ENCODE data around the gene RTKN2. TPM values are rescaled to one million over a fixed set of nuclear protein-coding genes. Genes with fewer than 3 reads are reported as not detected.

RTKN2 gene
- polyA plus RNA-seq, 1 experiment: 1.4 TPM

- Histone ChIP-seq H3K9me3 (ENCODE audit: control insufficient read depth, insufficient read depth, low read length) (no peaks in the 10 kb centered on the region; the same call in 1 of the 2 replicates), H3K27me3 (ENCODE audit: control insufficient read depth, insufficient read depth, low read length) (no peaks in the 10 kb centered on the region), H3K4me3 (ENCODE audit: low read depth, low read length) (no peak overlapping the region), H3K27ac (ENCODE audit: low read depth, low read length) (no peak overlapping the region)
- DNase-seq (ENCODE audit: low read depth, low spot score): no peak
- ChIA-PET POLR2A (no interaction called here), CTCF (no interaction called here)
- TF ChIP-seq CTCF (IDR thresholded peaks at IDR 0.05; ENCODE audit: low read depth, low read length): no peak
These were observed 82.5 kb downstream of the RTKN2 start for GRCh38 chr10:62185919-62186692.

GRCh38 chr10:62183857-62184795, 84.5 kb downstream of the RTKN2 start:
- no peak for TF ChIP-seq CTCF (IDR thresholded peaks at IDR 0.05; ENCODE audit: low read depth, low read length)
- ChIA-PET POLR2A (interaction anchor here (0.6 kb wide), 1 partner anchor 121 kb away, joined by 3 read pairs; no protein-coding TSS in a partner anchor), CTCF (no interaction called here)
- Histone ChIP-seq H3K27ac (ENCODE audit: low read depth, low read length) (no peak overlapping the region), H3K27me3 (ENCODE audit: control insufficient read depth, insufficient read depth, low read length) (no peaks in the 10 kb centered on the region), H3K4me3 (ENCODE audit: low read depth, low read length) (no peak overlapping the region), H3K9me3 (ENCODE audit: control insufficient read depth, insufficient read depth, low read length) (no peaks in the 10 kb centered on the region; the same call in 1 of the 2 replicates)
- DNase-seq (ENCODE audit: low read depth, low spot score): no peak

GRCh38 chr10:62183442-62183841, 85.2 kb downstream of the RTKN2 start:
- no peak for TF ChIP-seq CTCF (IDR thresholded peaks at IDR 0.05; ENCODE audit: low read depth, low read length)
- no peak for DNase-seq (ENCODE audit: low read depth, low spot score)
- ChIA-PET CTCF (no interaction called here), POLR2A (no interaction called here)
- H3K4me3 ChIP-seq (ENCODE audit: low read depth, low read length): no peak overlapping the region
- H3K9me3 ChIP-seq (ENCODE audit: control insufficient read depth, insufficient read depth, low read length): no peaks in the 10 kb centered on the region; the same call in 1 of the 2 replicates
- no peaks in the 10 kb centered on the region for H3K27me3 ChIP-seq (ENCODE audit: control insufficient read depth, insufficient read depth, low read length)
- H3K27ac ChIP-seq (ENCODE audit: low read depth, low read length): no peak overlapping the region

- Histone ChIP-seq H3K27me3 (ENCODE audit: control insufficient read depth, insufficient read depth, low read length) (no peaks in the 10 kb centered on the region), H3K4me3 (ENCODE audit: low read depth, low read length) (no peak overlapping the region), H3K27ac (ENCODE audit: low read depth, low read length) (no peak overlapping the region), H3K9me3 (ENCODE audit: control insufficient read depth, insufficient read depth, low read length) (no peaks in the 10 kb centered on the region; the same call in 1 of the 2 replicates)
- CTCF ChIA-PET: no interaction called here
- DNase-seq (ENCODE audit: low read depth, low spot score): no peak
- TF ChIP-seq CTCF (IDR thresholded peaks at IDR 0.05; ENCODE audit: low read depth, low read length): no peak
- POLR2A ChIA-PET: no interaction called here
These were observed 86.0 kb downstream of the RTKN2 start for GRCh38 chr10:62182595-62182994.

GRCh38 chr10:62182171-62182570, 86.5 kb downstream of the RTKN2 start:
- ChIA-PET POLR2A (no interaction called here), CTCF (no interaction called here)
- H3K27me3 ChIP-seq (ENCODE audit: control insufficient read depth, insufficient read depth, low read length): no peaks in the 10 kb centered on the region
- H3K27ac ChIP-seq (ENCODE audit: low read depth, low read length): no peak overlapping the region
- H3K4me3 ChIP-seq (ENCODE audit: low read depth, low read length): no peak overlapping the region
- TF ChIP-seq CTCF (IDR thresholded peaks at IDR 0.05; ENCODE audit: low read depth, low read length): no peak
- DNase-seq (ENCODE audit: low read depth, low spot score): no peak
- H3K9me3 ChIP-seq (ENCODE audit: control insufficient read depth, insufficient read depth, low read length): no peaks in the 10 kb centered on the region; the same call in 1 of the 2 replicates

All from AG04450 (cell line).